ENCODE results near the gene CYB561A3.
"Not testable (repeated sequence)": the region's sequence is repeated elsewhere in the genome, so short reads cannot be mapped to it uniquely, and the experiment has no call there.

Gene CYB561A3, protein sequence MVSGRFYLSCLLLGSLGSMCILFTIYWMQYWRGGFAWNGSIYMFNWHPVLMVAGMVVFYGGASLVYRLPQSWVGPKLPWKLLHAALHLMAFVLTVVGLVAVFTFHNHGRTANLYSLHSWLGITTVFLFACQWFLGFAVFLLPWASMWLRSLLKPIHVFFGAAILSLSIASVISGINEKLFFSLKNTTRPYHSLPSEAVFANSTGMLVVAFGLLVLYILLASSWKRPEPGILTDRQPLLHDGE

DNA sequence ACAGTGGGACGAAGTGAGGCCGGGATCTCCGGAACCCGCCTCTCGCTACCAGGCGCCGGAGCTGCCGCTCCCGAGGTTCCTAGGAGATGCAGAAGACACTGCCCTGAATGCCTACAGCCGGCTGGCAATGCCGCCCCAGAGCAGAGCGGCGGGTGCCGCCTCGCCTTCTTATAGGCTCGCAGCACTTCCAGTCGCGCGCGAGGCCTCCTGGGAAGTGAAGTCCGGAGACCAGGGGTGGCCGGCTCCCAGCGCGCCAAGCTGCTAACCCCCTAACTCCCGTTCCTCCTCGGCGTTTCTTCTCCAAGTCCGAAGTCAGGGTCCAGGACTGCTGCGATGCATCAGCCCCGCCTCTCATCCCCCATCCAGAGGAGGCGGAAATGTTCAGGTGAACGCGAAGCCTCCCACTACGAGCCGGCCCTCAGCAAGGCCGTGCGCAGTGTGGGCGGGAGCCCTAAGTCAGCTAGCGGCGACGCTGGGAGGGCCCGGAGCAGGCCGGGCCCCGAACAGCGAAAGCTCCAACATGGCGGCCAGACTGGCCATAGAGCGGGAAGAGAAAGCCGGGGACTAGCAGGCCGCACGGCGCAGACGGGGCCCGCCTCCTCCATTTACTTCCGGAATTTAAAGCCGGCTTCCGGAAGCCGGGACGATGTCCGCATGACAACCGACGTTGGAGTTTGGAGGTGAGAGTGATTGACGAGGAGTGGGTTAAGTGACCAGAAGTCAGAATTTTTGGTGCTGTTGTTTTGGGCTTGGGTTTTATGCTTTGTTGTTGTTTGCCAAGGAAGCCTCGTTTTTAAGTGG is at the start of gene CYB561A3, which contains the start of gene TMEM138:
TSS of gene CYB561A3 (minus strand) at position 142 of the 801 bp plus-strand sequence. CDS start 5,169 bp downstream, outside the sequence.
TSS of gene TMEM138 (plus strand) at position 634 of the 801 bp plus-strand sequence. CDS start 2,017 bp downstream, outside the sequence.
- peak; percentile 94 for DNase-seq (ENCODE audit: low spot score)

DNA sequence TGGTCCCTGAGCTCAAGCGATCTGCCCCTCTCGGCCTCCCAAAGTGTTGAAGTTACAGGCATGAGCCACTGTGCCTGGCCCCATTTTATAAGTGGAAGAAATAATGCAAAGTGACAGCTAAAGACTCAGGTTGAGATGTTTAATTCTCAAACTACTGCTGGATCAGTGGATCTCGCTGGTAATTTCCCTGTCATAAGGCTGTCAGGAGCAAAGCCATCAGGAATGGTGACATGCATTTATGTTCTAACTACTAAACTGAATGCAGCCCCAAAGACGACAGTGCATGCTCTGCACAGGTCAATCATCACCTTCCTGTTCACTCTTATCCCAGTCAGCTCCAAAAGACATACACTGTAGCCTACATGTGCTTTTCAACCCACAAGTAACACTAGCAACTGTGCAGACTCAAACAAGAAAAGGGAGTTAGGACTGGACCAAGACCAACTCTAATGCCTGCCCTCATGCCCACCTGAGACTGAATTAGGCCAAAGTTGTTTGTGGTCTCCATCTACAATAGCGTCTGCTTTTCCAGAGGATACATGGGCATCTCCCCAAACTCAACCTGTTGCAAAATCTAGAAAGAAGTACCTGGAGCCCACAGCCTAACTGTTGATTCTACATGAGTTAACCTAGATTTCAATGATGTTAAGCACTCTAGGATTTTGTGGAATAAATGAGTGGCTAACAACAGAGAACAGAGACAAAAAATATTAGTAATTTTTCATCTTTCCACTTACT is 45.5 kb upstream of the CYB561A3 start:
- DNase-seq (ENCODE audit: low spot score) = no peak

DNA sequence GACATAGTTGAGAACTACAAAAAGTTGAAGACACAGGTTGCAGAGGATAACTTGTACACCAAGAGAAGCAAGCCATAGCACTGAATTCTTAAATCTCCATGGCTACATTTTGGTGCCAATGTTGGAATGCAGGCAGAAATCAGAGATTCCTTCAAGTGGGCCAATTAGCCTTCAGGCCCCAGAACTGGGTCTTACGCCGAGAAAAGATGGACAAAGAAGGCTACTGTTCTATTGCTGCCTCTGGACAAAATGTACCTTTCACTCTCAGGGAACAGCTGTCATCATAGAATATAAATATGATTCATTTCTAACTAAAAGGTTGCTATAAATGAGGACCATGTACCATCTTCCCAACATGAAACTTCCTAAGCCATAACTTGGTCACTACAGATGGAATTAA is 44.4 kb upstream of the CYB561A3 start:
- DNase-seq (ENCODE audit: low spot score) = no peak

DNA sequence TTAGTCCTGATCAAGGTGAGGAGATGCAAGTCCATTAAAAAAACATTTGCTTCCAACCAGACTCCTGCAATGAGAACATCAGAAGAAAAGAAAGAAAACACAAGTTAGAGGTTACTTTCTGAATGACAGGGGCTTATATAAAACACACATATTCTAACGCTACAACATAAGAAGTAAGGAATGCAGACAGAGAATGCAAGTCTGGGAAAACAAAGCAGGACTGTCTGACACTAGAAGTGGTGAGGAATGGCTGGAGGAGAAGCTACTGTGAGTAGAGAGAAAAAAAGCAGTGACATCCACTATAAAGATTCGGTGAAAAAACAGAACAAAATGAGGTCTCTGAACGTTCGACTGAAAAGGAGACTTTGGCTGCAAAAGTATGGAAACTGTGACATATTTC is 43.0 kb upstream of the CYB561A3 start:
- DNase-seq (ENCODE audit: low spot score) = no peak

DNA sequence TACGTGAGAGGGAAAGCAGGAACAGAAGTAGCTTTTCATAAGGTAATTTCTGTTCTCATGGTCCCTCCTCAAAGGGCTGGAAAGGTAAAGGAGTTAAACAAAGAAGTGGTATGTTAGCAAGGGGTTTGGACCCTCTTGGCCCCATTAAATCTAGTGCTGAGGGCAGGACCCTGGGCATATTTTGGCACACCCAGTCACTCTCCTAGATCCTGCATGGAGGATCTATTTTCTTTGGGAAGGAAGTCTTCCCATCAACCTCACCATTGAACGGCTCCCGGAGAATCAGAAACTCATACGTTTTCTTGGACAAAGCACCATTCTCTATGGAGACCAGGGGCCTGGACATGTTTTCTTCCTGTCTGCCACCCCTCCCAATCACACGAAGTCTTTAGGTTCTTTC is 42.4 kb upstream of the CYB561A3 start:
- no peak for DNase-seq (ENCODE audit: low spot score)

DNA sequence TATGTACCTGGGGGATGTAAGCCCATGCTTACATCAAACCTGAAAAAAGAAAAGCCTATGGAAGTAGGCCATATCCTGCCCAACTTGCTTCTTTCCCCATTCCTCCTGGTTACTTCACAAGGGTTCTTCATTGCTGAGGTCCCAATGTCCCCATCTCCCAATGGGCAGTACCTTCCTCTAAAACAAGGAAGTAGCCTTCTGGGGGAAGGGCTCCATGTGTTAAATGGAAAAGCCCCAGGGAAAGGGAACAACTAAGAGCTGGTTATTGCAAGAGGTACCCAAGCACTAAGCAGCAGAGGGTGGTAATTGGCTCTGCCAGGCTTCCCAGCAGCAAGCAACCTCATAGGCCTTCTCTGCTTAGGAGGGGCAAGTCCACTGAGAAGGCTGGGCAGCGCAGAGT is 42.0 kb upstream of the CYB561A3 start:
- no peak for DNase-seq (ENCODE audit: low spot score)

DNA sequence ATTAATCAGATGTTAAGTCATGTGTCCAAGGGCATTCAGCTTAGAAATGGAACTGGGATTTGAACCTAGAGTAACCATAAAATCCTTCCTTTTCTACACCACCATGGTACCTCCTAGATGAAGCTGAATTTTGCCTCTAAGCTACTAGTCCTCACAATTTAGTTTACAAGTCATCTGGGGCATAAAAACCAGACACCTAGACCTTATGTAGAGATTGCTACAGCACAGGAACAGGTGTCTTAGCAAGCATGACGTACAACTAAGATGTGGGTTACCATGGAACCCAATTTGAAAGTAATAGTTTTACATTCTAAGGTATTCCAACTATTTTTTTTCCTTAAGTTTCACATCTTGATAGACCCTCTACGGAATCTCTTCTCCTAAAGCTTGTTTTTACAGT is 39.9 kb upstream of the CYB561A3 start:
- no peak for DNase-seq (ENCODE audit: low spot score)

DNA sequence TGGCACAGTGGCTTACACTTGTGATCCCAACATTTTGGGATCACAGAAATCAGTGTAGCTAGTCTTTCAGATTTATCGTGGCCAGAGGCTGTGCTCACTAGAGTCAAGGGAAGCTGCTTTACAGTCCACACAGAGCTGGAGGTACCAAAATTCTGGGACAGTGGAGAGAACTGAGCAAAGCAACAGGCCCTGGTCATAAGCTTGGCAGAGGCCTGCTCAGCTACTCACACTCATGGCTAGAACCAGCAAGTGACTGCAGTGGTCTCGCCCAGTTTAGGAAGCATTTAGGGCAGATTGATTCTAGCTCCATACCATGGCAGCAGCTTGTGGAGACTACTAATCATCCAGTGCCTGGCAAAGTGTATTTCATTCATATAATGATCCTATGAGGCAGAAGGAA is 39.5 kb upstream of the CYB561A3 start:
- DNase-seq (ENCODE audit: low spot score) = no peak

DNA sequence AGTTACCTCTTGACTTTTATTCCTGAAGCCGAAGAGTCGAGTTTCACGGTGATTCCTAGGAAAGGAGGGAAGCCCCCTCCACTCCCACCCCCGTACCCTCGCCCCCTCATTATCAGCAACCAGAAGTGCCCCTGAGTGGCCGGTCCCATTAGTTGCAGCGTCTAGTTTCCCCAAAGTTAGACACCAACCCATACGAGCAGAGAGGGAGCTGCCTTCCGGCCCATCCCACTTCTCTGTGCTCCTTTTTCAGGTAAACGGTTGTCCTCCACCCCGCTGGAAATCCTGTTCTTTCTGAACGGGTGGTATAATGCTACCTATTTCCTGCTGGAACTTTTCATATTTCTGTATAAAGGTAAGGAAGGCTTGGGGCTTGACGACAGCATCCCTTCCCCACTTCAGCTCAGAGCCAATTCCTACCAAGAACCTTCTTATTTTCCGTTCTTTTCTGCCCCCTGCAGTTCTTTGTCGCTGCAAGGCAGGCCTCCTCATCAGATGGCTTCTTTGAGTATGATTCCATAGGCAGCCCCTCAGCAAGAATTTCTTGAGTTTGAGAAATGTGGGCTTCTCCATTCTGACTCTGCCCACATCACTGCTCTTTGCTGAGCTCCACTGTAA is 31.4 kb upstream of the CYB561A3 start:
- no peak for DNase-seq (ENCODE audit: low spot score)

DNA sequence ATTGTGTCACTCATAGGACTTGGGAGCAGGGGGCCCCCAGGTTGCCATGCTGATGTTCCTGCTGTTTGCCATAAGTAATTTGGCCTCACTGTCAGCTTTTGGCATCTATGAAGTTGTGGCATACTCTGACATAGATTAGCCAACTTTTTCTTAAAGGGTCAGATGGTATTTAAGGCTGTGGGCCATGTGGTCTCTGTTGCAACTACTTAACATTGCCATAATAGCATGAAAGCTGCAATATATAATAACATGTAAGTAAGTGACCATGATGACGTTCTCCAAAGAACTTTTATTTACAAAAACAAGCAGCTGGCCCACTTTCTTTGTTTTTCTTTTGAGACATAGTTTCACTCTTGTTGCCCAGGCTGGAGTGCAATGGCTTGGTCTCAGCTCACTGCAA is 28.5 kb upstream of the CYB561A3 start:
- no peak for DNase-seq (ENCODE audit: low spot score)

DNA sequence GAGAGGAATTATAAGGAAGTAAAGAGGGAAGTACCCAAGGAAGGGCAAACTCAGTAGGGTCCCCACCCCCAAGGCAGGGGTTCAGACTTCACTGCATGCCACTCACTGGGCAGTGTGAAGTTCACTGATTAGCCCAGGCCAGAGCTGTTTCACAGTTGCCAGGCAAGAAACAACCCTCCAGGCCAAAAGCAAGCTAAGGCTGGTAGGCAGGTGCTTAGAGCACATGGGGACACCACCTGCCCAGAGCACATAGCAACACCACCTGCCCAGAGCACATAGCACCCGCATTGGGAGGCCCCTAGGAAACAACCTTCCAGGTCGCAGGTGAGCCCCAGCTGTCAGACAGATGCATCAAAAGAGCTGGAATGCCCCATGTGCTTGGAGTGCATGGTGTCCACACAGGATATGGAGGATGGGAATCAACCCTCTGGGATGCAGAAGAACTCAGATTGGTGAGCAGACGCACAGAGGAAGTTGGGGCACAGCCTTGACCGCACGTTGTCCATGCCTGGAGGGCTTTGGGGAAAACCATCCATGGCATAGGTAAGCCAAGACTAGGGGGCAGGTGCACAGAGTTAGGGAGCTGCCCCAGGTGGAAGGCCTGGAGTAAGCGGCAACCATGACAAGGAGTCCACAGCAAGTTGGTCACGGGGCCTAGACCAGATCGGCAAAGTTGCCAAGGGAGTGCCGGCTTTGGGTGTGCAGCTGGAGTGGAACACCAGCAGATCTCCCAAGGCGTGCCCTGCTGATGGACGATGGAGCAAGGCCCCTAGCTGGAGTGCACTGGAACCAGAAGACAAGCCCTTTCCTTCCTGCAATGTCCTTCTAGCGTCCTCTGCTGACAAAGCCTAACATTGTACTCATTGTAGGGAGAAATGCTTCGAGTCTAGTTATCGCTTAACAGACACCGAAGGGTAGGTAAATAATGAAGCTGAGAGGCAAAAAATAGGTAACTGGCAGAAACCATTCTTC is 22.9 kb upstream of the CYB561A3 start:
- no peak for DNase-seq (ENCODE audit: low spot score)

DNA sequence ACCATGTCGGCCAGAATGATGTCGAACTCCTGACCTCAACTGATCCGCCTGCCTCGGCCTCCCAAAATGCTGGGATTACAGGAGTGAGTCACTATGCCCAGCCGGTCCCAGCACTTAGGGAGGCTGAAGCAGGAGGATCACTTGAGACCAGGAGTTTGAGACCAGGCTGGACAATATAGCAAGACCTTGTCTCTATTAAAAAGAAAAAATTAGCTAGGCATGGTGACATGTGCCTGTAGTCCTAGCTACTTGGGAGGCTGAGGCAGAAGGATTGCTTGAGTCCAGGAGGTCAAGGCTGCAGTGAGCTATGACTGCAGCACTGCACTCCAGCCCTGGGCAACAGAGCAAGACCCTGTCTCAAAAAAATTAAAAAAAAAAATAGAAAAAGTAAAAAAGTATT is 22.2 kb upstream of the CYB561A3 start:
- DNase-seq (ENCODE audit: low spot score) = not testable (repeated sequence)

DNA sequence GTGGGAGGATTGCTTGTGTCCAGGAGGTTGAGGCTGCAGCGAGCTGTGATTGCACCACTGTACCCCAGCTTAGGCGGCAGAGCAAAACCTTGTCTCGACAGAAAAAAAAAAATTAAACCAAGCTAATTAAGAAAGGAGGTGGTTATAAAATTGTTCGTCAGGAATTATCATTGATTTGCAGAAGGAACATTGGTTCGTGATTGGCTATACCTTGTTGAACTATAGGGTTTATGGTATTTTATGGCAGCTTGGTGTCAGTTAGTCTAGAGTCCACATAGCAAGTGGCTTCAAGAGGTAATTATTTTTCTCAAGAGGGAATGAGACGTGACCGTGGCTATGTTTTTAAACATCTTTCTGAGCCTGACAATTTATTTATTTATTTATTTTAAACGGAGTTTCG is 19.2 kb upstream of the CYB561A3 start:
- DNase-seq (ENCODE audit: low spot score) = no peak

DNA sequence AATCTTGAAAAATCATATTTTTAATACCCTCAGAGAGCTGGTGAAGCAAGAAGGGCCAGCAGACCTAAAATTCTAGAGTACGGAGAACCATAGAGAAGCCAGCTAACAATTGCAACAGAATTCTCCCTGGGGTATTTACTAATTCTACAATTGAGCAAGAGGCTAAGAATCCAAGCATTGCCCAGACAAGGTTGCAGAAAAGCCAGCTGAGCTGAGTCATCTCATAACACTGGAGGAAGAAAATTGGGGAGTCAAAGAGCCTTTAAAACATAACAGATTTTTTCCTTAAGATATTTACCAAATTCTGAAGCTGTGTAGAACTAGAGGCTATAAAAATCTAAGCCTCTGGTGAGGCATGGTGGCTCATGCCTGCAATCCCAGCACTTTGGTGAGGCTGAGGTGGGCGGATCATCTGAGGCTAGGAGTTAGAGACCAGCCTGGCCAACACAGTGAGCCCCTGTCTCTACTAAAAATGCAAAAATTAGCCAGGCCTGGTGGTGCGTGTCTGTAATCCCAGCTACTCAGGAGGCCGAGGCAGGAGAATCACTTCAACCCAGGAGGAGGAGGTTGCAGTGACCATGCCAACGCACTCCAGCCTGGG is 17.1 kb upstream of the CYB561A3 start:
- no peak for DNase-seq (ENCODE audit: low spot score)

DNA sequence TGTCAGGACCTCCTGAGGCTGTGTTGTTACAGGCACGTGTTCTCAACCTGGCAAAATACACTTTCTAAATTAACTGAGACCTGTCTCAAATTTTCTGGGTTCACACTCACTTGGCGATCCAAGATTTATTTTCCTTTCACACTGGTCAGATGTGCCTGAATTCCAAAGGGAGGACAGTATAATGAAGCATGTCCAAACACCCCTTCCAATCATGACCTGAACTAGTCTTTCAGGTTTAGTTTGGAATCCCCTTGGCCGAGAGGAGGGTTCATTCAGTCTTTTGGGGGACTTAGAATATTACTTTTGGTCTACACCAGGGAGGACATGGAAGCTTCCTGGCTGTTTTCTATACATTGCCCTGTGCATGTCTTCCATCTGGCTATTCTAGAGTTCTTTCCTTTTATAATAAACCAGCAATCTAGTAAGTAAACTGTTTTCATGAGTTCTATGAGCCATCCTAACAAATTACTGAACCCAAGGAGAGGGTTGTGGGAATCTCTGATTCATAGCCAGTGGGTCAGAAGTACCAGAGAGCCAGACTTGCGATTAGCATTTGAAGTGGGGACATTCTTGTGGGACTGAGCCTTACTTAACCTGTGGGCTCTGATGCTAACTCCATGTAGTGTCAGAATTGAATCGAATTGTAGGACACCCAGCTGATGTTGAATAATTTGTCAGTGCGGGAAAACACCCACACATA is 15.9 kb upstream of the CYB561A3 start:
- no peak for DNase-seq (ENCODE audit: low spot score)

DNA sequence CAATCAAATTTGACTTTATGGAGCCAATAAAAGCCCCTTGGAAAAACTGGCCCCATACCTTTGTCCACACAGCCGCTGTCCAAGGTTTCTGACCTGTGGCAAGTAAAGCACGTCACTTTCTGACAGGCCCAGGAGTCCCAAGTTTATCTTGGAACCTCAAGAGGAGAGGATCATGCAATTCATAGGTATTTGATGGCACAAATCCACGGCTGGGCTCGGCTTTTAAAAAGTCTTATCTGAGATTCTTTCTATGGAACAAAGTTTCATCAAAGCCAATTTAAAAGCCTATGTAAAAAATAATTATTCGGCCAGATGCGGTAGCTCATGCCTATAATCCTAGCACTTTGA is 14.1 kb upstream of the CYB561A3 start:
- DNase-seq (ENCODE audit: low spot score) = no peak

DNA sequence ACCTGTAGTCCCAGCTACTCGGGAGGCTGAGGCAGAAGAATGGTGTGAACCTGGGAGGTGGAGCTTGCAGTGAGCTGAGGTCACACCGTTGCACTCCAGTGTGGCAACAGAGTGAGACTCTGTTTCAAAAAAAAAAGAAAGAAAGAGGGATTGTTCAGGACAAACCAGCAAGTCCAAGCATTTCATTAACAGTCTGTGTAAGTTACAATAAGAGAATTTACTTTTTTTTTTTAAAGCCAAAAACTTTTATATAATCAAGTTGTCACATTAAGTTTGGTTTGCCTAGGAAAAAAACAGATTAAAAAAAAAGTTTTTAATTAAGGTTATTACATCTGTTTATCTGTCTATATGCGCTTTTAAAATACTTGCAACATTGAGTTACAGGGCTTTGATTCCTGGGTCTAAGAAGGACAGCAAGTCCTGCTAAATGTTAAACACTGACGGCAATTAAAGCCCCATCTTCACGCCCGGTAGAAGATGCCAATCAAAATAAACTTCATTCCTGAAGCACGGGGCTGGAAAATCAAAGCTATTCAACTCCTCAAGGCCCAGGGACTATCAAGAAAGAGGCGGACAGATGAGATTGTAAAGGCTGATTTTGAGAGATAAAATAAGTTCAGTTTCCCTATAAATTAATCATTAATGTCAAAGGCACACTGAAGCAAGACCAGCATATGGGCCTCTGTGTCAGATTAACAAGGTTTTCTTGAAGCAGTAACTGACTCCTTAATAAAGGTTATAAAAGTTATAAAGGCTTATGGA is 11.2 kb upstream of the CYB561A3 start:
- no peak for DNase-seq (ENCODE audit: low spot score)

DNA sequence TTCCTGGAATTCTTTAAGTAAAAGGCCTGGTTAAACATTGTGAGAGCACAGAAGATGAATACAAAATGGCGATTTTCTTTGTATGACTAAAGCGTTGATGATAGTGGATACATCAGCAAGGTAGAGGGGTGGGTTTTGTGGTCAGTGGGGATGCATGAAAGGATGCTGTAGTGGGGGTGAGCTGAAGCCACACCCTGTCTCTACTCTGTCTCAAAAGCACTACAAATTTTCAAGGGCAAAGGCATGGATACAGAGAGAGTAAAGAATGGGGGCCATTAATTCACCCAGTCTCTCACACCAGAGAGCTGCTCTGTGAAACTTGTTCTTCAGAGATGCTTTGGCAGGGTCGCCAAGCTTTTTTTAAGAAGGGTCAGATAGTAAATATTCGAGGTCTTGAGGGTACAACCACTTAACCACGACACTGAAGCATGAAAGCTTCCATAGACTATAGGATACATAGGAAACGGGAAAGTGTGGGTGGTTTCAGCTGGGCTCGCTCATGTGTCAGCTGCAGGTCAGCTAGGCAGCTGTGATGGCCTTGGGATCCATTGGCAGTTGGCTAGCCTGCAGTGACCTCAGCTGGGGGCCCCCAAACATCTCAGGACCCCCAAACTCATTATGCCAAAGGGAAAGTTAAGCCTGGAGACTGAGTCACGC is 8.8 kb upstream of the CYB561A3 start:
- DNase-seq (ENCODE audit: low spot score) = no peak

Measured in LoVo (cell line).